HG02943 (cell line): Measurements from ENCODE around the gene ARCN1.
"Not testable (repeated sequence)": the region's sequence is repeated elsewhere in the genome, so short reads cannot be mapped to it uniquely, and the experiment has no call there.

Source experiments
- ATAC-seq: cut with Tn5 transposase; IDR thresholded peaks from one replicate; pipeline ENCODE4 v1.9.1; 2021; ENCODE audit warnings: mild to moderate bottlenecking, low read depth, moderate library complexity; ENCODE audit not compliant: unreplicated experiment

The ARCN1 gene

GRCh38 chr11:118544010-118544646 lies 28.1 kb upstream of the ARCN1 start:
- ATAC-seq, result no peak

GRCh38 chr11:118544647-118545010 lies 27.6 kb upstream of the ARCN1 start:
- no peak for ATAC-seq

DNA sequence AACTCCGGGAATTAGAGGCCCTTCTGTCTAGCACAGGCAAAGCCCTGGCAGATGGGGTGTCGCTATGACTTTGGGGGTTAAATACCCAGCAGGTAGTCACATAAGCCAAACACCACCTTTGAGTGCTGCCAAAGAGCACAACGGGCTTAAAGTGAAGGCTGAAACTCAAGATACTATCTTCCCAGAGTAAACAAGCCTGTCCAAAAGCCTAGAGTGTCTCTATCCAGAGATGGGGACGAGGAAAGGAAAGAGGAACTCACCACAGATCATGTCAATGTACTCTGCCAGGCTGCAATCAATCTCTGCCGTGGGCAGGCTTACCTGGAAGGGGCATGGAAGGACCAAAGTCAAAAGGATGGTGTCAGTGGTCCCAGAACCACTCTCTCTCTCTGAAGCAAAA lies 26.7 kb upstream of the ARCN1 start:
- no peak for ATAC-seq

- no peak for ATAC-seq
These were observed 25.1 kb upstream of the ARCN1 start for GRCh38 chr11:118547132-118547531.

- no peak for ATAC-seq
These were observed 19.9 kb upstream of the ARCN1 start for GRCh38 chr11:118552341-118552740.

- ATAC-seq, result no peak
These were observed 11.4 kb upstream of the ARCN1 start for GRCh38 chr11:118560806-118561205.

GRCh38 chr11:118565051-118565450 lies 7.2 kb upstream of the ARCN1 start:
- no peak for ATAC-seq

GRCh38 chr11:118569670-118570069 lies 2.5 kb upstream of the ARCN1 start:
- no peak for ATAC-seq

DNA sequence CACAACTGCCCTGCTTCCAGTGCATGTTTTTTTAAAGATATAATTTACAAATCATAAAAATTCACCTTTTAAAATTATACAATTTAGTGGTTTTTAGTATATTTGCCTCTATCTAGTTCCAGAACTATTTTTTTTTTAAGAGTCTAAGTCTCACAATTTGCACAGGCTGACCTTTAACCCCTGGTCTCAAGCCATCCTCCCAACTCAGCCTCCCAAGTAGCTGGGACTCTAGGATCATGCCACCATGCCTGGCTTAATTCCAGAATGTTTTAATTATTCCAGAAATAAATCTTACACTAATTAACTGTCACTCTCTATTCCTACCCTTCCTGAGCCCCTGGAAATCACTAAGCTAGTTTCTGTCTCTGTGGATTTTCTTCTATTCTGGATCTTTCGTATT lies 1.4 kb upstream of the ARCN1 start:
- no peak for ATAC-seq

DNA sequence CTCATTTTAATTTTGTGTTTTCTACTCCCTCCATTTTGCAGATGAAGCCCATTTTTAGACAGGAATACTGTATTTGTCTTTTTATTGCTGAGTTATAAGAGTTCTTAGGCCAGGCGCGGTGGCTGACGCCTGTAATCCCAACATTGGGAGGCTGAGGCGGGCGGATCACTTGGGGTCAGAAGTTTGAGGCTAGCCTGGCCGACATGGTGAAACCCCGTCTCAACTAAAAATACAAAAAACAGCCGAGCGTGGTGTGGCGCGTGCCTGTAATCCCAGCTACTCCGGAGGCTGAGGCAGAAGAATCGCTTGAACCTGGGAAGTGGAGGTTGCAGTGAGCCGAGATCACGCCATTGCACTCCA lies 528 bp upstream of the ARCN1 start:
- not testable (repeated sequence) for ATAC-seq

DNA sequence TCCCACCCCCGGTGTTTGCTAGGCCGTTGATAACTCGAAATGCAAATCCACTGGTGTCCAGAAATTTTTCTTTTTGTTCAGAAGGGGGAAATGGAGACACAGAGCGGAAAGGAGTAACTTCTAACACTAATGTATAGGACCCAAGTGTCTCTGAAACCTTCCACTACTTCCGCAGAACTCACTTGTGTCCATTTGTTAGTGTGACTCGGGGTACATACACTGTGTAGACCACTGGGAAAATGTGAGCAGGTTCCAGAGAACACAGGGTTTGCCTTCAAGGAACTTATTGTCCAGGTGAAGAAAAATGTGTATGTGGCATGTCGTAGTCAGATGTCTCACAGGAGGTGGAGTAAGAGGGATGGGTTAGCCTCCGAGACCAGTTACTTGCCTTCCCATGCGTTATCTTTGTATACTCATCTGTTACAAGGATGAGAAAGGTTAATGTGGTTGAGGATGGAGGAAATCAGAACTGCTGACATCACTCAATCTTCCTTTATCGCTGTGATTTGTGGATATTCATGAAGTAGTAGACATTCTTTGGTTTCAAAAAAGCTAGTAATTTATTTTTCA lies 857 bp downstream of the ARCN1 start:
- peak; percentile 33 for ATAC-seq

GRCh38 chr11:118574636-118575035 lies 2.4 kb downstream of the ARCN1 start:
- ATAC-seq, result no peak

DNA sequence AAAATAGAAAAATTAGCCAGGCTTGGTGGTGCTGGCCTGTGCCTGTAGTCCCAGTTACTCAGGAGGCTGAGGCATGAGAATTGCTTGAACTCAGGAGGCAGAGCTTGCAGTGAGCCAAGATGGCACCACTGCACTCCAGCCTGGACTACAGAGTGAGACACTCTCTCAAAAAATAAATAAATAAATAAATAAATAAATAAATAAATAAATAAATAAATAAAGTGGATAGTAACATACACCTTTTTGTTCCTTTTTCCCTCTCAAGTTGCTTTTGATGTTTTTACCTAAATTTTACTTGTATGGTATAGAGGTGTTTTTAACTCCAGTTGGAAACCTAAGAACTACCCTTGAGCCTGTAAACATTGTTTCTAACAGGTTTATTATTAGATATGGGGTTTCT lies 5.8 kb downstream of the ARCN1 start:
- not testable (repeated sequence) for ATAC-seq

- no peak for ATAC-seq
These were observed 8.8 kb downstream of the ARCN1 start for GRCh38 chr11:118581057-118581456.

DNA sequence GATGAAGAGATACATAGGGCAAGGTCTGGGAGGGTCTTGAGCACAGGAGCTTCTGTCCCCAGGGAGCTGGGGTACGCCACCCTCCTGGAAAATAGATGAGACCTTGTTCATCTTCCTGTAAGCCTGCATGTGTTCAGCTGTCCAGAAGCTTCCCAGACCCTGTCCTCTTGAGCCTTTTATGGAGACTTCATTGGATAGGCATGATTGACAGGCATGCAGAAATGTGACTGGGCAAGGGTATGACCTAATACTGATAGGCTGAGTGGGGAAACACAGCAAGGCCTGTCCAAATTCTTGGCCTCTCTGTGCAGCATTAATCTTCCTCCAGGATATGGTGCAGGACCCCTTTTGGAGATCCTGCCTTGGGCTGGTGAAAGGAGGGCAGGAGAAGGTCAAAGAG lies 15.7 kb downstream of the ARCN1 start:
- no peak for ATAC-seq

GRCh38 chr11:118592616-118593367 lies 20.6 kb downstream of the ARCN1 start:
- no peak for ATAC-seq

DNA sequence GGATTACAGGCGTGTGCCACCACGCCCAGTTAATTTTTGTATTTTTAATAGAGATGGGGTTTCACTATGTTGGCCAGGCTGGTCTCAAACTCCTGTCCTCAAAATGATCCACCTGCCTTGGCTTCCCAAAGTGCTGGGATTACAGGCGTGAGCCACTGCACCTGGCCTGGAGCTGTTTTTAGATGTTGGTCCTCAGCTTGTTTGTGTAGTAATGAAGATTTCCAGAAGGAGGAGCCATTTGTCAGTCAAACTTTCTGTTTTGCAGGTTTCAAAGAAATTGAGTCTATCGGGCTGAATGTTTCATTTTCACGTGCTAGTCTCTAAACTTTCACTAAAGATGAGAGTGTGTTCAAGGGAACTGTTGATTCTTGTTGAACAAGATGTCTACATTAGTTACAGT lies 22.8 kb downstream of the ARCN1 start:
- ATAC-seq, result not testable (repeated sequence)

DNA sequence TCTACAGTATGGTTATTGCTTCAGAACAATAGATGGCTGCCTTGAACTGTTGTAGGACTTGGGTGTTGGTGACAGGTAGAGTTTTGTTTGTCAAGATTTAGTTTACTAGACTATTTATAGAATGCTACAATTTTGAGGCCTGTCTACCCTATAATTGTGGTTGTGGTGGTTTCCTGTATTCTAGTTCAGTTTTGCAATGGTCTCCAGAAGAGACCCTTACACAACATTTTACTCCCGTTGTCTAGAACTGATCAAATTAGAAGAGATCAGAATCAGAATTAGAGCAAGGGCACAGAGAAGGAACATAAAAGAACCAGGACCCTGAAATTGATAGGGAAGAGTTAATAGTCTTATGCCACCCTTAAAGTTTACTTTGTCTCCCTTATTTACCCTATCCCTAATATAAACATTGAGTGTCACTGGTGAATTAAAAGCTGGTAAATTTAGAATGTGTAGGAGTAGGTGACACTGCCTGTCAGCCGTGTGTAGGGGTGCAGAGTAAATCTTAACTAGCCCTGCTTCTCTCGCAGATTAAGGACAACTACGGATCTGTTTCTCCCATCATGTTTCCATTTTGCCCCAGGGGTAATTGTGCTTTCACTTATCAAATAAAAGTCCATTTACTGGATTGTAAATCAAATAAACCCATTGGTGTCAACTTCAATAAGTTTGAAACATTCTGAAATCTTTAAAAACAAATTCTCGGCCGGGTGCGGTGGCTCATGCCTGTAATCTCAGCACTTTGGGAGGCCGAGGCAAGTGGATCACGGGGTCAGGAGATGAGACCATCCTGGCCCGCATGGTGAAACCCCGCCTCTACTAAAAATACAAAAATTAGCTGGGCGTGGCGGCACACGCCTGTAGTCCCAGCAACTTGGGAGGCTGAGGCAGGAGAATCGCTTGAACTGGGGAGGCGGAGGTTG lies 24.3 kb downstream of the ARCN1 start:
- ATAC-seq, result no peak

- no peak for ATAC-seq
These were observed 25.3 kb downstream of the ARCN1 start for GRCh38 chr11:118597556-118597955.

DNA sequence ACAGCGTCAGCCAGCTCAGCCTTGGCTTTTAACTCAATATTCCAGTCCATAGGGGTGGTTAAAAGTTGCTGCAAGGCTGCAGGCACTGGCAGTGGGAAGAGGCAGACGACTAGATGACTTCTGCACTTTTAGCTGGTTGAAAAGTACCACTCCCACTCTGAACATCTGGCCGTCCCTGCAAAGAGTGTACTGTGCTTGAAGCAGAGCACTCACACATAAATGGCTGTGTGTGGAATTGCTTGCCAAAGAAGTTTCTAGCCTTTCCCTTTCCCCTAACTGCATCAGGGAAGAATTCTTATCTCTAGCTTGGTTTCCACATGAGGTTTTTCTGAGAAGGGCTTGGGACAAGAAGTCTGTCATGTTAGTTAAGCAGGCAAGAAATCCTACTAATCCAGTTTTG lies 30.1 kb downstream of the ARCN1 start:
- no peak for ATAC-seq

DNA sequence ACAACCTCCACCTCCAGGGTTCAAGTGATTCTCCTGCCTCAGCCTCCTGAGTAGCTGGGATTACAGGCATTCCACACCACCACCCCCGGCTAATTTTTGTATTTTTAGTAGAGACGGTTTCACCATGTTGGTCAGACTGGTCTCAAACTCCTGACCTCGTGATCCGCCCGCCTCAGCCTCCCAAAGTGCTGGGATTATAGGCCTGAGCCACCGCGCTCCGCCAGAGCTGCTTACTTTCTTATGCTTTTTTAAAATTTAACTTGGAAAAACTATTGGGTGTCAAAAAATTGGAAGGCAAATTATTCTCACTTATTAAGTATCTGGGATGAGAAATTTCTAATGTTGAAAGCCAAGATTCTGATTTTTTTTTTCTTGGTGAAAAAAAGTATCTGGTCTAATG lies 31.5 kb downstream of the ARCN1 start:
- ATAC-seq, result not testable (repeated sequence)
